Bronchial smooth muscle cell (primary cell): Measurements from ENCODE around the gene YDJC. TPM values are rescaled to one million over a fixed set of nuclear protein-coding genes. Genes with fewer than 3 reads are reported as not detected.

ENCODE experiments used
- total RNA-seq: library from RNA; depleted of rRNA; stranded (reverse); fragments of >200 nt; gene quantifications from 2 replicates; pipeline ENCODE4 v1.2.1, GENCODE V29; 2014

YDJC gene
- total RNA-seq = 4.4 and 10.2 TPM in 2 replicates

GRCh38 chr22:21629255-21630149 is at the start of gene YDJC:
Gene YDJC, minus strand, starts transcription at chr22:21630022. Its CDS starts 8 bp downstream, at chr22:21630014.

GRCh38 chr22:21641789-21642583 is 12.2 kb upstream of the YDJC start, which contains the start of gene SDF2L1:
Gene SDF2L1, plus strand, starts transcription at chr22:21642302. Its CDS starts 35 bp downstream, at chr22:21642337.

GRCh38 chr22:21632237-21632895 is 2.5 kb upstream of the YDJC start, which contains the start of gene CCDC116:
Gene CCDC116, plus strand, starts transcription at chr22:21632760. Its CDS starts 422 bp downstream, at chr22:21633182.

Other genes starting within 250 kb of the YDJC start
- under 0.01 and 0.16 TPM in 2 replicates for gene RIMBP3B, start 246.3 kb downstream of the YDJC start, total RNA-seq
- 2.8 and 3.3 TPM in 2 replicates for gene HIC2, start 212.7 kb downstream of the YDJC start, total RNA-seq
- 0.34 and 1.1 TPM in 2 replicates for gene TMEM191C, start 162.6 kb downstream of the YDJC start, total RNA-seq
- gene RIMBP3C, start 78.6 kb downstream of the YDJC start, total RNA-seq = 0.09 and 0.47 TPM in 2 replicates
- 12.2 and 23.2 TPM in 2 replicates for gene UBE2L3, start 62.3 kb downstream of the YDJC start, total RNA-seq
- 0.16 and 0.26 TPM in 2 replicates for gene CCDC116, start 2.7 kb upstream of the YDJC start, total RNA-seq
- 12.4 and 22.7 TPM in 2 replicates for gene SDF2L1, start 12.3 kb upstream of the YDJC start, total RNA-seq
- 19.7 and 23.7 TPM in 2 replicates for gene PPIL2, start 36.0 kb upstream of the YDJC start, total RNA-seq
- gene YPEL1, start 105.8 kb upstream of the YDJC start, total RNA-seq = 0.47 and 1.3 TPM in 2 replicates
- 28.3 and 32.3 TPM in 2 replicates for gene MAPK1, start 237.6 kb upstream of the YDJC start, total RNA-seq